ENCODE results near the gene ZFP57.

ZFP57 gene

DNA sequence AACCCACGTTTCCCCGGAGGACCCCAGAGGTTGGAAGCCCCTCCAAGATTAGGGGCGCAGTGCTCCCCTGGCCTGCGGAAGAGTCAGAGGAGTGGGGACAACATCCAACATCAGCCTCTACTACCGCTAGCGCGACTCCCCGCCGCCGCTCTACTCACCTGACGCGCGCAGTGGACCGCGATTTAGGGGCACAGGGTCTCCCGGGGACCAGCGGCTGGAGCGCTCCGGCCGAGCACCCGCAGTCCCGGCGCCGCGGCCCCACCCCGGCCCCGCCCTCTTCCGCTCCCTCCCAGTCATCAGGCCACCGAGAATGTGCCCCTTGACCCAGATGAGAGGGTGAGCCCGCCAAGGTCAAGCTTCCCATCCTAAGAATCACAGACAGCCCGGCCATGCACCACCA lies at the start of gene ZFP57:
Gene ZFP57 (minus strand): TSS at position 249 of the 400 bp plus-strand sequence. CDS start 4,149 bp downstream, outside the sequence.
- no peak for DNase-seq (ENCODE audit: low spot score)

DNA sequence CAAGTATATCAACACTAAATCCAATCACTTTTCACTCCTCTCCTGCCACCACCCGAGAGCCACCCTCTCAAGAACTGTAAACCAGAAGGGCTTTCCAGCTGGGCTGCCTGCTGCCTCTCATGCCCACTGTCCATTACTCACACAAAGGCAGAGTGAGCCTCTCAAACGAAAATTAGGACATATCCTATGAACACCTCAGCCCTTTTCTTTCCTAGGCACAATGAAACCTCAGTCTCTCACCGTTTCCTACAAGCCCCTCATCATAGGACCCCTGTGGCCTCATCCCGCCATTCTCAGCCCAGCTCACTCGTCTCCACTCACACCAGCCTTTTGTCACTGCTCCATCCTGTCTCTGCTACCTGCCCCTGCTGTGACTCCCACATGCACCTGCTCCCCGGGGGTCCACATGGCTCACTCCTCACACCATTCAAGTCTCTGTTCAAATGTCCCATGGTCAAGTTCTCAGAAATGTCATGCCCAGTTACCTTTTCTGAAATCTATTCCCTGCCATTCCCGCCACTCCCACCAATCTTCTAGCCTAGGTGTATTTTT lies 49.7 kb upstream of the ZFP57 start:
- no peak for DNase-seq (ENCODE audit: low spot score)

DNA sequence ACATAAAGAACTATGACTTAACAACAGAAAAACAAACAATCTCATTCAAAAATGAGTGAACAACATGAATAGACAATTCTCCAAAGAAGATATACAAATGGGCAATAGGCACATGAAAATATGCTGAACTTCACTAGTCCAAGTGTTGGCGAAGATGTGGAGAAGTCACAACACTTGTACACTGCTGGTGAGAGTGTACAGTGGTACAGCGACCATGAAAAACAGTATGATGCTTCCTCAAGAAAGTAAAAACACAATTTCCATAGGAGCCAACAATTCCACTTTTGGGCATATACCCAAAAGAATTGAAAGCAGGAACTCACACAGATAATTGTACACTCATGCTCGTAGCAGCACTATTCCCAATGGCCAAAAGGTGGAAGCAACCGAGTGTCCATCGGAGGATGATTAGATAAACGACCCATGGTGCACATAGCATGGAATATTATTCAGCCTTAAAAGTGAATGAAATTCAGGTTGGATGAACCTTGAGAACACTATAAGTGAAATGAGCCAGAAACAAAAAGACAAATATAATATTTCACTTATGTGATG lies 48.9 kb upstream of the ZFP57 start:
- no peak for DNase-seq (ENCODE audit: low spot score)

DNA sequence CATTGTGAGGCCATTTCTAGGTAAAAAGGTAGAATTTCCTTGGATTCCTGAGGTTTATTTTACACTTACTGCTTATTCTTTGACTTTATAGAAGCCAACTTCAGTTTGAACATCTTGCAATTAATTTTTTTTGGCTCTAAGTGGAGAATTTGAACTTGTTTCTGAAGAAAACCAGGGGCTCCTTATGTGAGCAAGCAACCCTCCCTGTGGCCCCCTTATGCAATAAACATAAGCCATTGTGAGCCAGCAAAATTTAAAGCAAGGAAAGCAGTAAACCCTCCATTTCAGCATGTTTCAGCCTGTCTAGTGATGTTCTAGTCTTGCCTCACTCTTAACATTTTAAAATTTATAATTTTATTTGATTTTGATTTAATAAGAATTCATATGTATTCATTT lies 47.9 kb upstream of the ZFP57 start:
- DNase-seq (ENCODE audit: low spot score) = no peak

DNA sequence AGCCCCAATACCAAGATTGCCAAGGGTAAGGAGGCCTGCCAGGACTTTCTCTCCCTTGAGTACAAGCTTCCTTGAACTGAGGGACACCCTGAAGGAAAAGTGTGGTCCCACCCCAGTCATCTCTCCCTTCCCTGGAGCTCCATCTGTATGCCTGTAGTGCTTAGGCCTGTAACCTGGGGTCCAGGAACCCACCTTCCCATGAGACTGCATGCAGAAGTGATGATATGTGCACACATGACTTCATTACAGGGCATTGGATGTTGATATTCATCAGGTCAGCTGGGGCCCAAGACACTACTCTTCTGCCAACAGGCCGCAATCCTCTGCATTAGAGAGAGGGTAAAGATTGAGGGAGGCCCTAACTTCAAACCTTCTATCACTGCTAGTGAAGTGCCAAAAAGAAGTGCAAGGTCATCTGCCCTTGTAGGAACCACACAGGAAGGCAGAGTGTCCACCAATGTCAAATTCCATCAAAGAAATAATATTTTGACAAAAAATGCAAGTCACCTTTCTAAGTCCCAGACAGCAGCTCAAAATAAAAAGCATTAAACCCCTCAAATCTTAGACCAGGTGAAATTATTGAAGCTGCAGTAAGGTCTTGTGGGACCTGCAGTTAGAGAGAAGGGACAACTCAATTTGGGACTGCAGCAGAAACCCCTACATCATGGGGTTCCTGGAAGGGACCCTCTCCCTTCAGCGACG lies 47.4 kb upstream of the ZFP57 start:
- no peak for DNase-seq (ENCODE audit: low spot score)

DNA sequence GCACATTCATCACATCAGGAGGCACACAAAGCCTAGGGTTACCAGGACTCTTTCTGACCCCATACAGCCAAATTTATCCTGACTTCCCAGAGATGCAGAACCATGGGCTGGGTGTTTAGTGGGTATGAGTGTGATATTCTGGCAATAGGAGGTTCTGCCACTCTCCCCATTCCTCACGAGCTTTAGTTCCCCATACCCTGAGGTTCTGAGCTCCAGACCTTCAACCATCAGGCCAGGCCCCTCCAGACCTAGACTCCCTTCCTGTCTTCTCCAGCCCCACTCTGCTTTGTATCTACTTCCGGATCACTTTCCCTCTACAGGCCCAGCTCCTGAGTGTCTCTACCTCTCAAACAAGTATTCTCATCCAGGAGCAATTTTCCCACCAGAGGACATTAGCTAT lies 46.7 kb upstream of the ZFP57 start:
- DNase-seq (ENCODE audit: low spot score) = no peak

DNA sequence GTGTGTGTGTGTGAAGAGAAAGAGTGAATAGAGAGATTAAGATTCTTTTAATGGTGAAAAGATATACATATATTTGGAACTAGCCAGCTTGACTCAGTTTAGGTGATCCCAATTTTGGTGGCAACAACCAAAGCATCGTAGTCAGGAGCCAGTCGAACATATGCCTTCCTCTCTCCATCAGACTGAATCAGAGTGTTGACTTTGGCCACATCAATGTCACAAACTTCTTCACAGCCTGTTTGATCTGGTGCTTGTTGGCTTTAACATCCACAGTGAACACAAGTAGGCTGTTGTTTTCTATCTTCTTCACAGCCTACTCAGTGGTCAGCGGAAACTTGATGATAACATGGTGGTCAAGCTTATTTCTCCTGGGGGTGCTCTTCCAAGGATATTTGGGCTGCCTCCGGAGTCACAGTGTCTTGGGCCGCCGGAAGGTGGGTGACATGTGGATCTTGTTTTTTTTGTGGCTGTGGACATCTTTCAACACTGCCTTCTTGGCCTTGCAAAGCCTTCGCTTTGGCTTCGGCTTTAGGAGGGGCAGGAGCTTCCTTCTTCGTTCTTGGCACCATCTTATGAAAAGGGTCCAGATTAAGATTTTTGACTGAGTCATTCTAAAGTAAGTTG lies 45.7 kb upstream of the ZFP57 start:
- no peak for DNase-seq (ENCODE audit: low spot score)

DNA sequence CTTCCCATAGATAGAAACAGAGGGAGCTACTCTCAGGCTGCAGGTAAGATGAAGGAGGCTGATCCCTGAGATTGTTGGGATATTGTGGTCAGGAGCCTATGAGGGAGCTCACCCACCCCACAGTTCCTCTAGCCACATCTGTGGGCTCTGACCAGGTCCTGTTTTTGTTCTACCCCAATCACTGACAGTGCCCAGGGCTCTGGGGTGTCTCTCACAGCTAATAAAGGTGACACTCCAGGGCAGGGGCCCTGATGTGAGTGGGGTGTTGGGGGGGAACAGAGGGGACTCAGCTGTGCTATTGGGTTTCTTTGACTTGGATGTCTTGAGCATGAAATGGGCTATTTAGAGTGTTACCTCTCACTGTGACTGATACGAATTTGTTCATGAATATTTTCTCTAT lies 45.0 kb upstream of the ZFP57 start:
- DNase-seq (ENCODE audit: low spot score) = no peak

DNA sequence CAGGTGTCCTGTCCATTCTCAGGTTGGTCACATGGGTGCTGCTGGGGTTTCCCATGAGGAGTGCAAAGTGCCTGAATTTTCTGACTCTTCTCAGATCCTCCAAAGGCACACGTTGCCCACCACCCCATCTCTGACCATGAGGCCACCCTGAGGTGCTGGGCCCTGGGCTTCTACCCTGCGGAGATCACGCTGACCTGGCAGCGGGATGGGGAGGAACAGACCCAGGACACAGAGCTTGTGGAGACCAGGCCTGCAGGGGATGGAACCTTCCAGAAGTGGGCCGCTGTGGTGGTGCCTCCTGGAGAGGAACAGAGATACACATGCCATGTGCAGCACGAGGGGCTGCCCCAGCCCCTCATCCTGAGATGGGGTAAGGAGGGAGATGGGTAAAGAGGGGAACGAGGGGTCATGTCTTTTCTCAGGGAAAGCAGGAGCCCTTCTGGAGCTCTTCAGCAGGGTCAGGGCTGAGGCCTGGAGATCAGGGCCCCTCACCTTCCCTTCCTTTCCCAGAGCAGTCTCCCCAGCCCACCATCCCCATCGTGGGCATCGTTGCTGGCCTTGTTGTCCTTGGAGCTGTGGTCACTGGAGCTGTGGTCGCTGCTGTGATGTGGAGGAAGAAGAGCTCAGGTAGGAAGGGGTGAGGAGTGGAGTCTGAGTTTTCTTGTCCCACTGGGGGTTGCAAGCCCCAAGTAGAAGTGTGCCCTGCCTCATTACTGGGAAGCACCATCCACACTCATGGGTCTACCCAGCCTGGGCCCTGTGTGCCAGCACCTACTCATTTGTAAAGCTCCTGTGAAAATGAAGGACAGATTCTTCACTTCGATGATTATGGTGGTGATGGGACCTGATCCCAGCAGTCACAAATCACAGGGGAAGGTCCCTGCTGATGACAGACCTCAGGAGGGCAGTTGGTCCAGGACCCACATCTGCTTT lies 44.3 kb upstream of the ZFP57 start:
- no peak for DNase-seq (ENCODE audit: low spot score)

DNA sequence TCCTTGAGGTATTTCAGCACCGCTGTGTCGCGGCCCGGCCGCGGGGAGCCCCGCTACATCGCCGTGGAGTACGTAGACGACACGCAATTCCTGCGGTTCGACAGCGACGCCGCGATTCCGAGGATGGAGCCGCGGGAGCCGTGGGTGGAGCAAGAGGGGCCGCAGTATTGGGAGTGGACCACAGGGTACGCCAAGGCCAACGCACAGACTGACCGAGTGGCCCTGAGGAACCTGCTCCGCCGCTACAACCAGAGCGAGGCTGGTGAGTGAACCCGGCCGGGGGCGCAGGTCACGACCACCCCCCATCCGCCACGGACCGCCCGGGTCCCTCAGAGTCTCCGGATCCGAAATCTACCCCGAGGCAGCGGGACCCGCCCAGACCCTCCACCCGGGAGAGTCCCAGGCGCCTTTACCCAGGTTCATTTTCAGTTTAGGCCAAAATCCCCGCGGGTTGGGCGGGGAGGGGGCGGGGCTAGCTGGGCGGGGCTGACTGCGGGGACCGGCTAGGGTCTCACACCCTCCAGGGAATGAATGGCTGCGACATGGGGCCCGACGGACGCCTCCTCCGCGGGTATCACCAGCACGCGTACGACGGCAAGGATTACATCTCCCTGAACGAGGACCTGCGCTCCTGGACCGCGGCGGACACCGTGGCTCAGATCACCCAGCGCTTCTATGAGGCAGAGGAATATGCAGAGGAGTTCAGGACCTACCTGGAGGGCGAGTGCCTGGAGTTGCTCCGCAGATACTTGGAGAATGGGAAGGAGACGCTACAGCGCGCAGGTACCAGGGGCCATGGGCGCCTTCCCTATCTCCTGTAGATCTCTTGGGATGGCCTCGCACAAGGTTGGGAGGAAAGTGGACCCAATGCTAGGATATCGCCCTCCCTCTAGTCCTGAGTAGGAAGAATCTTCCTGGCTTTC lies 43.0 kb upstream of the ZFP57 start:
- peak; percentile 84 for DNase-seq (ENCODE audit: low spot score)

DNA sequence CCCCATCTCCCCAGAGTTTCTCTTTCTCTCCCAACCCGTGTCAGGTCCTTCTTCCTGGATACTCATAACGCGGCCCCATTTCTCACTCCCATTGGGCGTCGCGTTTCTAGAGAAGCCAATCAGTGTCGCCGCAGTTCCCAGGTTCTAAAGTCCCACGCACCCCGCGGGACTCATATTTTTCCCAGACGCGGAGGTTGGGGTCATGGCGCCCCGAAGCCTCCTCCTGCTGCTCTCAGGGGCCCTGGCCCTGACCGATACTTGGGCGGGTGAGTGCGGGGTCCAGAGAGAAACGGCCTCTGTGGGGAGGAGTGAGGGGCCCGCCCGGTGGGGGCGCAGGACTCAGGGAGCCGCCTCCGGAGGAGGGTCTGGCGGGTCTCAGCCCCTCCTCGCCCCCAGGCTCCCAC lies 42.3 kb upstream of the ZFP57 start, which contains the start of gene HLA-F:
Gene HLA-F (plus strand): TSS at position 173 of the 404 bp plus-strand sequence. CDS start 30 bp downstream, at position 203.
- DNase-seq (ENCODE audit: low spot score) = peak; percentile 94

DNA sequence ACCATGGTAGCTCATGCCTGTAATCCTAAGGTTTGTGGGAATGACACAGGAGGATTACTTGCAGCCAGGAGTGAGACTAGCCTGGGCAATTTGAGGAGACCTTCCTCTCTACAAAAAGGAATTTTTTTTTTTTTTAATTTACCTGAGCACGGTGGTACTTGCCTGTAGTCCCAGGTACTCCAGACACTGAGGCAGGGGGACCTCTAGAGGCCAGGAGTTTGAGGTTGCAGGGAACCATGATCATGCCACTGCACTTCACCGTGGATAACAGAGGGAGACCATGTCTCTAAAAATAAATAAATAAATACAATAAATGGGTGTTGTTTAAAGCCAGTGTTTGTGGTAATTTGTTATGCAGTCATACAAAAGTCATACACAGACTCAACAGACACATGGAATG lies 39.9 kb upstream of the ZFP57 start:
- peak; percentile 40 for DNase-seq (ENCODE audit: low spot score)

DNA sequence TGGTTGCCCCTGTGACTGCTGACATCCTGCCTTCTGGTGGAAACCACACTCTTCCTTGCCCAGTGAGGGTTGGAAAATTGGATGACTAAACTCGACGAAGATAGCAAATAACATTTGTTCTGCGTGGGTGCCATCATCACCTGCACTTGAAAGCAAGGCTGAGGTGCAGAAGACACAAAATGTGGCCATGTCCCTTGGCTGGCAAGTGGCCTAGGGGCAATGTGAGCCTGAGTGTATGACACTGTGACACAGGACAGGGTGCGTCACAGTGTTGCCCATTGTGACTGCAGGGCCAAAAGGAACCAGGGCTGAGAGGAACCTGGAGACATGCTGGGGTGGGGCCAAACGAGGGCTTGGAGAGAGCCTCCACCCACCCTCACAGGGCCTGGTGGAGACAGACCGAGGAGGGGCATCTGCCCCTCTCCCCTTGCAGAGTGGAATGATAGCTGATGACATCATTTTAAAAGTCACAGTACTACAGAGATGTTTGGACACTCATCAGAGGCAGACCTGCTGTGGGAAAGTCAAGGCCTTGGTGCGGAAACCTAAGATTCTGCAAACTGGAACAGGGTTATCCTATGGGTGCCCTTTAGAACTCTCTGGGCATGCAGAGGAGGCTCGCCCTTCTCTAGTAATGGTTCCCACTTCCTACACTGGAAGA lies 29.5 kb upstream of the ZFP57 start:
- no peak for DNase-seq (ENCODE audit: low spot score)

DNA sequence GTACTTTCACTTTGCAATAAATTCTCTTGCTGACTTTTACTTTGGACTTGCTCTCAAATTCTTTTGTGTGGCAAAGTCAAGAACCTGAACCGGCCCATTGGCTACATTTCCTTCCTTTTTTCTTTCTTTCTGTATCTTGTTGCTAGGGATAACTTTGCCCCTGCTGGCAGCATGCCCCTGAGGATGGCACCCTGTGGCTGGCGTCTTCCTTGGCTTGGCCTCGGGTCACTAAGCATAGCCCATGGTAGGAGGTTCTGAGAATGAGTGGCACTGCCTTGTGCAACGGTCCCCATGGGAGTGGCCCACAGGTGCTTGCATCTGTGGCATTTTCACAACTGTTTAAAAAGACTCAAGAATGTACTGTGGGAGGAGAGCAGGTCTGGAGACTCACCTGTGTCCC lies 28.2 kb upstream of the ZFP57 start:
- no peak for DNase-seq (ENCODE audit: low spot score)

DNA sequence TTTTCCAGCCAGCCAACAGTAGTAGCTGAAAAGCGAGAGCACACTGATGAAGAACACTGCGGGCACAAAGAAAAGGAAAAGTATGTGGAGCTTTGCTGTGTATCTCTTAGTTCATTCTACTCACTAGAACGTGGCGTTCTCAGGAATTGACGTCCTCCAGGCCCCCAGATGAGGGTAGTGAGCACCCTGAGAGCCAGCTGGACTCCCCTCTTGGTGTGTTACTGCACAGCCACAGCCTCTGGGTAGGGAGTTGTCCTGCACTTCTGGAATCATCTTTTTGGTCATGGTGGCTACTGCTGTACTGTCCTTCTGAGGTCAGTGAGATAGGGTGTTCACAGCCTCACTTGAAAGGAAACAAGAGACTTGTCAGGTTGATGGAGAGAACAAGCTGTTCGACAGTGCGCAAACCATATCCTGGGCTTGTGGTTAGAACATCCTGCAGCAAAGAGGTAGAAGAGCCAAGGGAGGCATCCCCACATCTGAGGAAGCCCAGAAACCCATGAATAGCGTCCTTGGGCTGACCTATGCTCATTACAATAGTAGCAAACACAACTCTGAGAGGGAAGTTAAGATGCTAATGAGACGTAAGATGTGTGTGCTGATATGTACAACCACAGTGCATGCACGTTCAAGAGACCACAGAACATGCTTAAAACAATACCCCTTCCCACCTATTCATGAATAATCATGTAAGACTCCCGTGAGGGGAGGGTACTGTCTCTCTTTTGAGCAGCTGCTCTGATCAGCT lies 27.7 kb upstream of the ZFP57 start:
- peak; percentile 68 for DNase-seq (ENCODE audit: low spot score)

DNA sequence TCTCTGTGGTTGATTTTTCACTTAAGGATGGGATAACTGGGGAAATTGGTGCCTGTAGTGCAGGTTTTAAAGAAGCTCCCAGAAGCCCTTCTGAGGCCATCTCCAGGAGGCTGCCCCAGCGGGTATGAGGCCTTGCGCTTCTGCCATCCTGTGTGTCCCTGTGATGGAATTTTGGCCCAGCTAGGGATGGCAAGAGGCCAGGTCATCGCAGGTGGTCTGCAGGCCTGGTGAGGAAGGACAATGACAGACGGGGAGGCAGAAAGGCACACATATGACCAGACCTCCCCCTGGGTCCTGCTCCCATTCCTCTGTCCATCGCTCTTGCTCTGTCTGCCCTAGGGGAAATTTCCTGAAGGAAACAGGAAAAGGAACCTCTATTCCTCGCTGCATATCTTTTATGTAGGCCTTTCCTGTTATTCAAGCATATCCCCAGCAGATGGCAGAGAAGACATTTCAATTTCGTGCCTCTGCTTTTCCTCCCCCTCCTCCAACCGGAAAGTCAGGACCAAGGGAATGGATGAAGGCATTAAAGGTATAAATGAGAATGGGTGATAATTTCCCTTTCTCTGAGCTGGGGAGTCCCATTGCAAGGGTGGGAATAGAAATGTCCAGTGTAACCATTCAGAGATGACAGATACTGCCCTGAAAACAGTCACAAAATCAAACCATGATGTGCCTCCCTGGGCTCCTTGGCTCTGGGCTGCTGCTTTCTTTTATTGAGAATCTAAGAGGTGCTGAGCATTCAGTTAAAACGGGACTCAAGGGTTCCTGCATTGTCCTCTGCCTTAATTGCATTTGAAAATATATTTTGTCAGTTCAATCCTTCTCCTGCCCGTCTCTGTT lies 24.7 kb upstream of the ZFP57 start:
- DNase-seq (ENCODE audit: low spot score) = peak; percentile 42

DNA sequence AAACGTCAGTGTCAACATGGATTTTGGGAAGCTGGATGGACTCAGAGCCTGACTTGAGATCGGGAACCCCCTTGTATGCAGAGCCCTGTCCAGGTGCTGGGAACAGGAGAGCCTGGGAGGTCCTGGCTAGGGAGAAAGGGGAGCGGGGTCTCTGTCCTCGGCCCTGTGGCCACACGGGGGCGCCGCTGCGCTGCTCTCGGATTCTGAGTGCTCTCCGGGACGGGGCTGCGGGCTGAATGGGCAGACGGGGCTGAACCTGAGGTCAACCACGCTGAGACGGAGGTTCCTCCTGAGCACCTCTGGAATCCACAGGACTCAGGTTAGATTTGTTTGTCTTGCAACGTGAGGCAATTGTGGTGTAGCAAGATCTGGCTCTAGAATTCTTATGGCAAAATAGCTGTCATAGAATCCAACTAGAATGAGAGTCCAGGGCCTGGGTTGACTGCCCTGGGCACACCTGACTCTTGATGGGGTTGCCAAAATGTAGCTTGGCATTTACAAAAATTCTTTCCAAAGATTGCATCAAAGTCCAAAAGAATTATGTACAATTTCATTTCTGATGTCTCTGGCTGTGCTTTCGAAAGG lies 21.7 kb upstream of the ZFP57 start:
- peak; percentile 76 for DNase-seq (ENCODE audit: low spot score)

All from CD4-positive, alpha-beta T cell treated with Interleukin-2 at 100 ng/mL for 4 hours (primary cell).